A549 (cell line): ENCODE data around the gene TEX53. TPM values are rescaled to one million over a fixed set of nuclear protein-coding genes. Genes with fewer than 3 reads are reported as not detected.

Experiments used
- ATAC-seq, 2 experiments: fragments of 200-7000 bp in 1 of 2; fragments of >200 bp in 1 of 2; cut with Nextera tagmentation in 1 of 2; cut with Tn5 transposase in 1 of 2; 3 replicates each; pipeline versions ENCODE4 v1.8.0 to v1.9.1; 2018 to 2020; ENCODE audit warnings: mild to moderate bottlenecking in 1 of 2, moderate library complexity in 1 of 2
- CTCF ChIA-PET: fragments of 300-600 bp; sonication (Branson Sonifier 250); formaldehyde crosslinking; extraction: SDS; loops from one replicate; lab custom pipeline; 2021; ENCODE audit warnings: antibody characterized with exemption, inconsistent platforms; lab: Yijun Ruan, JAX
- POLR2A ChIA-PET: fragments of 350-600 bp; formaldehyde crosslinking; extraction: SDS; loops from one replicate; lab custom pipeline; 2021; ENCODE audit warnings: antibody characterized with exemption, inconsistent platforms; lab: Yijun Ruan, JAX
- DNase-seq, 2 experiments: peaks; one replicate each; pipeline versions ENCODE4 v3.0.0 to v3.0.0-alpha.2; 2011 to 2016; ENCODE audit warnings: low read depth in 1 of 2, low spot score in 1 of 2
- FAIRE-seq: peaks from 2 replicates; lab custom pipeline; 2011; peaks lifted over from hg19 to GRCh38; lab: Jason Lieb, UNC
- H3K27ac ChIP-seq, 2 experiments: fragments of >200 bp; sonication (Bioruptor Twin); formaldehyde crosslinking; 3 replicates each; pipeline ENCODE4 v1.5.1; 2016 to 2017
- H3K4me1 ChIP-seq: fragments of >200 bp; sonication (Bioruptor Twin); formaldehyde crosslinking; 3 replicates; pipeline ENCODE4 v1.6.1; 2016
- H3K4me2 ChIP-seq: fragments of >200 bp; sonication (Bioruptor Twin); formaldehyde crosslinking; 3 replicates; pipeline ENCODE4 v1.6.1; 2016
- H3K4me3 ChIP-seq: fragments of >200 bp; sonication (Bioruptor Twin); formaldehyde crosslinking; 3 replicates; pipeline ENCODE4 v1.5.1; 2016
- H3K9me3 ChIP-seq: fragments of >200 bp; sonication (Bioruptor Twin); formaldehyde crosslinking; 3 replicates; pipeline ENCODE4 v1.6.1; 2016
- CEBPB ChIP-seq, 2 experiments: fragments of >200 bp in 1 of 2; sonication (Bioruptor Twin) in 1 of 2; formaldehyde crosslinking in 1 of 2; IDR thresholded peaks; 2 replicates each; pipeline ENCODE4 v1.6.1; 2012 to 2016
- ESRRA ChIP-seq: fragments of 150-350 bp; IDR thresholded peaks from 2 replicates; pipeline ENCODE4 v1.6.1; 2014; ENCODE audit warnings: mild to moderate bottlenecking, low read length, borderline replicate concordance
- HOXA7 ChIP-seq: fragments of 250-450 bp; sonication (Bioruptor Pico); IDR thresholded peaks from 2 replicates; pipeline ENCODE4 v1.5.0; 2020; ENCODE audit warnings: mild to moderate bottlenecking, moderate library complexity
- HOXB5 ChIP-seq: fragments of 250-450 bp; sonication (Bioruptor Pico); IDR thresholded peaks from 2 replicates; pipeline ENCODE4 v1.5.0; 2020; ENCODE audit warnings: mild to moderate bottlenecking, moderate library complexity
- JUN ChIP-seq, 2 experiments: fragments of >200 bp; sonication (Bioruptor Twin); formaldehyde crosslinking; IDR thresholded peaks; 2 replicates in 1 of 2; 3 replicates in 1 of 2; pipeline ENCODE4 v1.6.1; 2016 to 2017
- JUNB ChIP-seq: fragments of >200 bp; sonication (Bioruptor Twin); formaldehyde crosslinking; IDR thresholded peaks from 2 replicates; pipeline ENCODE4 v1.6.1; 2016
- MAFK ChIP-seq: fragments of 450-650 bp; IDR thresholded peaks from 2 replicates; pipeline ENCODE4 v1.6.1; 2014; ENCODE audit not compliant: partially characterized antibody
- NR3C1 ChIP-seq: fragments of >200 bp; sonication (Bioruptor Twin); formaldehyde crosslinking; IDR thresholded peaks from 3 replicates; pipeline ENCODE4 v1.6.1; 2017
- POLR2A ChIP-seq: IDR thresholded peaks from 2 replicates; pipeline ENCODE4 v1.6.1; 2012; ENCODE audit warnings: mild to moderate bottlenecking, low read length
- RNF2 ChIP-seq: fragments of 200-600 bp; sonication (generic); IDR thresholded peaks from 2 replicates; pipeline ENCODE4 v1.6.1; 2016; ENCODE audit warnings: low read depth, mild to moderate bottlenecking, antibody characterized with exemption, moderate library complexity, borderline replicate concordance
- SMC3 ChIP-seq: fragments of >200 bp; sonication (Bioruptor Twin); formaldehyde crosslinking; IDR thresholded peaks from 3 replicates; pipeline ENCODE4 v1.6.1; 2018; ENCODE audit warnings: inconsistent platforms
- ZFP36 ChIP-seq: fragments of 450-650 bp; IDR thresholded peaks from 2 replicates; pipeline ENCODE4 v1.6.1; 2014; ENCODE audit warnings: borderline replicate concordance; ENCODE audit not compliant: partially characterized antibody
- ZNF302 ChIP-seq: fragments of 250-450 bp; sonication (Bioruptor Pico); IDR thresholded peaks from 2 replicates; pipeline ENCODE4 v1.9.0; 2021; ENCODE audit warnings: inconsistent platforms, mild to moderate bottlenecking, moderate library complexity
- ZSCAN20 ChIP-seq: fragments of 250-450 bp; sonication (Bioruptor Pico); IDR thresholded peaks from 2 replicates; pipeline ENCODE4 v1.8.0; 2022; ENCODE audit warnings: mild to moderate bottlenecking, moderate library complexity
- WGBS: methylation state at CpG from one replicate; pipeline ENCODE4 v1.1.6; 2017; ENCODE audit errors: missing lambda C conversion rate; 5-methylcytosine and 5-hydroxymethylcytosine counted together
- polyA plus RNA-seq, 4 experiments: library from polyadenylated mRNA; depleted of rRNA in 3 of 4; stranded (reverse); fragments of >200 nt; fragmentation: RNase III in 1 of 4; extraction: RNeasy Plus Mini Kit Qiagen cat#74134 plus additional on column Dnase treatment in 1 of 4; gene quantifications; 2 replicates in 3 of 4; 3 replicates in 1 of 4; pipeline ENCODE4 v1.2.3, GENCODE V29; 2011 to 2017
- TF ChIP-seq, protein P1 (sequence below): fragments of 150-350 bp; IDR thresholded peaks from 2 replicates; pipeline ENCODE4 v1.6.1; 2014; ENCODE audit warnings: low read depth, mild to moderate bottlenecking, low read length
- TF ChIP-seq, protein P2 (sequence below): fragments of 250-450 bp; sonication (Bioruptor Pico); IDR thresholded peaks from 2 replicates; pipeline ENCODE4 v1.5.0; 2021; ENCODE audit warnings: mild to moderate bottlenecking, moderate library complexity, borderline replicate concordance

TEX53 gene
- polyA plus RNA-seq, 2 of the 4 experiments (the other 2 are of a cell fraction) = not detected

DNA sequence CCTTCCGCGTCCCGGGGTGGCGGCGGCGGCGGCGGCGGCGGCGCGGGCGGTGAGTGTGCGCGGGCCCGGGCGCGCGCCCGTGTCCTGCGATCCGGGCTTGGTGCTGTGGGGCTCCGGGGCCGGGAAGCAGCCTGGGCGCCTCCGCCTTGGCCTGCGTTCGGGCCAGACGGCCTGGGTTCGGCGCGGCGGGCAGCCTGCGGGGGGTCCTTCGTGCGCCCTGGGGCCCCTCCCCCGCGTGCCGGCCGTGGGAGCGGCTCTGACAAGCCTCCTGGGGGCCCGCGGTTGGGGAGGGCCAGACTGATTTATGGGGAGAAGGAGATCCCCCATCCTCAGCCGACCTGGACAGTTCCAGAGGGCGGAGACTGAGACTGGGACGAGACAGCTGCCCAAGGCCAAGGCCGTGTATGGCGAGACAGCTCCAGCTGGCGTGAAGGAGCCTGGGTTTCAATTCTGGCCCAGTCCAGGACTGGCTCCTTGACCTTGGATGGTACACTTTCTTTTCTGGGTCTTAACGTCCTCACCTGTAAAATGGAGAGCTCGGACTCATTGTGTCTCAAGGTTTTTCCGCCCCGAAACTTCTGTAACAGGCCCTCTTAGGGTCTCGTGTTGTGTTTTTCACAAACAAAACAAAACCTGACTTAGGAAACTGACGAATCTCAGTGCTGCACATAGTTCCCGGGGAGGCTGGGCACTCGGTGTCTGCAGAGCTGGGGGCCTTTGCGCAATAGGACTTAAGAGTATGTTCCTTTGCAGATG lies 45.9 kb downstream of the TEX53 start:
- Histone ChIP-seq H3K4me3 (peak overlapping the region; percentile 65), H3K4me1 (peaks cover 24% of the 10 kb centered on the region), H3K4me2 (peak overlapping the region; percentile 83), H3K27ac (peak overlapping the region; percentile 89 to 98), H3K9me3 (no peaks in the 10 kb centered on the region)
- ATAC-seq (peak; percentile 81 to 88), DNase-seq (peak; percentile 50 to 63), FAIRE-seq (no peak)
- ChIA-PET POLR2A (interaction anchor here (1.0 to 2.7 kb wide), 4 partner anchors 24 to 109 kb away, joined by 3 to 20 read pairs (median 8); partner anchors contain the start of gene ATP6V1G1), CTCF (interaction anchor here (0.6 to 3.0 kb wide), 10 partner anchors 9 to 263 kb away, joined by 3 to 7 read pairs (median 4); no protein-coding TSS in a partner anchor)
- 23% methylated on average over 21 of the region's 58 CpGs for WGBS
- TF ChIP-seq JUN (IDR thresholded peaks at IDR 0.05) (peak in 1 of 2 experiments; percentile 62; a peak in 2 of 5 replicates), CEBPB (IDR thresholded peaks at IDR 0.05) (peak; percentile 68 to 87), HOXB5 (CRISPR knock-in tag) (0 out of 2 replicates have a peak, but pooled peaks have one; percentile 37), JUNB (no peak), SMC3 (no peak)

DNA sequence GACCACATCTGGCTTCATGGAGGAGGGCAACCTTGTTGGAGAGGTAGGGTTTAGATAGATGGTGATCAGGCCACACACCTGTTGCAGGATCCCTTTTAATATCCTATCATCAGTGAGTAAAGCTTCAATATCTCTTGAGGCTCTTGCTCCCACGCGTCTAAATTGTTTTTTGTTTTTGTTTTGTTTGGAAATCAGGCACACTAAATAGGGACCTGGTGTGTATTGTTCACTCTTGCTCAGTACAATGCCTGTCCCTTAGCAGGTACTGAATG lies 49.1 kb downstream of the TEX53 start:
- no peak for FAIRE-seq
- H3K4me2 ChIP-seq = no peak overlapping the region

DNA sequence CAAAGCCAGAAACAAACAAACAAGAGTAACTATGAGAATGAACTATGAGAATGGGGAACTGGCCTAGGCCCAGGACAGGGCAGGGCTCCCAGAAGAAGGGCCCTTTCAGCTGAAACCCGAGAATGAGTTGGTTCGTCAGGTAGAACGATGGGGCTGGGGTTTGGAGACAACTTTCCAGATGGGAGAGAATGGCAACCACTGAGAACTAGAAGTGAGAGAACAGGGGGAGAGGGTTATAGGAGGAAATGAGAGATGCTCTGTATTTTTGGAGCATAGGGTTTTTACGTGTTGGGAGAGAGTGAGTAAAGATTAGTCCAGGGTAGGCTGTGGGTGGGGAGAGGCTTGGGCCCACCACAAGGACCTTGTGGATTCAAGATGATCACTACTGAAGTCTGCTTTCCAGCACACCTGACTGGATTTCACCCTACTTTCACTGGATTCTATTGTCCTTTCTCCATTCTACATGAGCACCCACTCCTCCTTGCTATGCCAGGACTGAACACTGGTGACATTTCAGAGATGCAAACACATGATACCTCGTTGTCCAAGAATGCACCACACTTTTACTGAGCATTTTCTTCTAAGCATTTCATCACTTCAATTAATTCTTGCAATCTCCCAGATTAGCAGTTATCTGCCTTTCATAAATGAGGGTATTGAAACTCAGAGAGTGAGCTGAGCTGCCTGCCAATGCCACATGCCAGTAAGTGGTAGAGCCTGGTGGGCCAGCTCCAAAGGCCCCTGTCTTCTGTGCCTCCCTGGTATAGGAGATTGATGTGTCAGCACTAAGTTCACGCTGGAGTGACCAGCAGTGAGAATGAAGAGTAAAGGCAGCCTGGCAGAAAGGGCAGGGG lies 49.7 kb downstream of the TEX53 start:
- ChIA-PET CTCF (interaction anchor here (1.0 to 1.3 kb wide), 4 partner anchors 11 to 173 kb away, joined by 3 to 4 read pairs (median 4); no protein-coding TSS in a partner anchor), POLR2A (no interaction called here)
- TF ChIP-seq MAFK (peak; percentile 65), ESRRA (no peak)
- peaks cover 27% of the 10 kb centered on the region for H3K4me1 ChIP-seq
- WGBS = 80% methylated on average over 6 of the region's 6 CpGs
- H3K4me2 ChIP-seq = no peak overlapping the region
- H3K27ac ChIP-seq = 0 out of 6 replicates have a peak overlapping the region, but pooled peaks of 1 of the 2 experiments have one; percentile 1
- ATAC-seq (no peak), FAIRE-seq (no peak), DNase-seq (no peak)
- no peak overlapping the region for H3K4me3 ChIP-seq
- H3K9me3 ChIP-seq = no peaks in the 10 kb centered on the region

More for the DNA sequence above, 49.1 kb downstream of the TEX53 start:
- no peaks in the 10 kb centered on the region for H3K9me3 ChIP-seq
- TF ChIP-seq HOXA7 (no peak), NR3C1 (no peak), ZNF302 (no peak), RNF2 (no peak), POLR2A (no peak), ZFP36 (no peak), ZSCAN20 (CRISPR knock-in tag) (no peak)
- TF ChIP-seq, protein P1, sequence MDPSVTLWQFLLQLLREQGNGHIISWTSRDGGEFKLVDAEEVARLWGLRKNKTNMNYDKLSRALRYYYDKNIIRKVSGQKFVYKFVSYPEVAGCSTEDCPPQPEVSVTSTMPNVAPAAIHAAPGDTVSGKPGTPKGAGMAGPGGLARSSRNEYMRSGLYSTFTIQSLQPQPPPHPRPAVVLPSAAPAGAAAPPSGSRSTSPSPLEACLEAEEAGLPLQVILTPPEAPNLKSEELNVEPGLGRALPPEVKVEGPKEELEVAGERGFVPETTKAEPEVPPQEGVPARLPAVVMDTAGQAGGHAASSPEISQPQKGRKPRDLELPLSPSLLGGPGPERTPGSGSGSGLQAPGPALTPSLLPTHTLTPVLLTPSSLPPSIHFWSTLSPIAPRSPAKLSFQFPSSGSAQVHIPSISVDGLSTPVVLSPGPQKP = no peak
- TF ChIP-seq, protein P2, sequence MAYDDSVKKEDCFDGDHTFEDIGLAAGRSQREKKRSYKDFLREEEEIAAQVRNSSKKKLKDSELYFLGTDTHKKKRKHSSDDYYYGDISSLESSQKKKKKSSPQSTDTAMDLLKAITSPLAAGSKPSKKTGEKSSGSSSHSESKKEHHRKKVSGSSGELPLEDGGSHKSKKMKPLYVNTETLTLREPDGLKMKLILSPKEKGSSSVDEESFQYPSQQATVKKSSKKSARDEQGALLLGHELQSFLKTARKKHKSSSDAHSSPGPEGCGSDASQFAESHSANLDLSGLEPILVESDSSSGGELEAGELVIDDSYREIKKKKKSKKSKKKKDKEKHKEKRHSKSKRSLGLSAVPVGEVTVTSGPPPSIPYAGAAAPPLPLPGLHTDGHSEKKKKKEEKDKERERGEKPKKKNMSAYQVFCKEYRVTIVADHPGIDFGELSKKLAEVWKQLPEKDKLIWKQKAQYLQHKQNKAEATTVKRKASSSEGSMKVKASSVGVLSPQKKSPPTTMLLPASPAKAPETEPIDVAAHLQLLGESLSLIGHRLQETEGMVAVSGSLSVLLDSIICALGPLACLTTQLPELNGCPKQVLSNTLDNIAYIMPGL (CRISPR knock-in tag) = no peak
- ATAC-seq (no peak), DNase-seq (no peak)
- H3K27ac ChIP-seq = no peak overlapping the region
- whole genome bisulfite sequencing = 98% methylated on average over 2 of the region's 2 CpGs
- POLR2A ChIA-PET = no interaction called here
- CTCF ChIA-PET = interaction anchor here (1.1 kb wide), 1 partner anchor 173 kb away, joined by 4 read pairs; no protein-coding TSS in a partner anchor
- peaks cover 29% of the 10 kb centered on the region for H3K4me1 ChIP-seq
- no peak overlapping the region for H3K4me3 ChIP-seq
